ENCODE measurements around the gene PTRHD1.

PTRHD1 gene

DNA sequence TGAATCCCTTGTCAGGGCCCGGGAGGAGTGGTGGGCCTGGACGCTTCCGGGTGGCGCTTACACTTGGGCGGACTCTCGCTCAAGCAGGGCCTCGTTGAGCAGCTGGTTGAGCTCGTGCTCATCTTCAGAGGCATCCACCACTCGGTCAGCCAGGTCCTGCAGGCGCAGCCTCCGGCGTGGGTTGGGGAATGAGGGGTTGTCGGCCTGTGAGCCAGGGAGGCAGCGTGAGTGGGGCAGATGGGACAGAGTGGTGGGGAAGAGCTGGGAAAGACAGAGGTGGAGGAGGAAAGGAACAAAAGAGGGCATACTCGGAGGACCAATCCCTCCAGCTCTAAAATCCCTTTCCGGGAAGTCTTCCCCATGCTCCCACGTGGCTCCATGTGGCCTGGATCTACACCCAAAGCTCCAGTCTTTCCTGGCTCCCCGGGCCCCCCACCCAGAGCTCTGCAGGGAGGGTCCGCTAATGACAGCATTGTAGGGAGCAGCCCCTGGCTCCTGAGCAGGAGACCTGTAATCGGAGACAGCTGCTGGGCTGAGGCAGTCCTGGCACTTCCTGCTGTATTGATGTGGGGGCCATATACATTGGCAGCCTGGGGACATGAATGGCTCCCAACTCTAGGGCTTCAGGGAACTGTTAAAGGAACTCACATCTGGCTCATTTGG lies 41.7 kb upstream of the PTRHD1 start:
- peaks cover 20% of the 10 kb centered on the region for H3K36me3 ChIP-seq
- H3K4me1 ChIP-seq = no peaks in the 10 kb centered on the region
- no peak for DNase-seq
- H3K27me3 ChIP-seq = no peaks in the 10 kb centered on the region
- H3K9me3 ChIP-seq = no peaks in the 10 kb centered on the region
- TF ChIP-seq, protein P1, sequence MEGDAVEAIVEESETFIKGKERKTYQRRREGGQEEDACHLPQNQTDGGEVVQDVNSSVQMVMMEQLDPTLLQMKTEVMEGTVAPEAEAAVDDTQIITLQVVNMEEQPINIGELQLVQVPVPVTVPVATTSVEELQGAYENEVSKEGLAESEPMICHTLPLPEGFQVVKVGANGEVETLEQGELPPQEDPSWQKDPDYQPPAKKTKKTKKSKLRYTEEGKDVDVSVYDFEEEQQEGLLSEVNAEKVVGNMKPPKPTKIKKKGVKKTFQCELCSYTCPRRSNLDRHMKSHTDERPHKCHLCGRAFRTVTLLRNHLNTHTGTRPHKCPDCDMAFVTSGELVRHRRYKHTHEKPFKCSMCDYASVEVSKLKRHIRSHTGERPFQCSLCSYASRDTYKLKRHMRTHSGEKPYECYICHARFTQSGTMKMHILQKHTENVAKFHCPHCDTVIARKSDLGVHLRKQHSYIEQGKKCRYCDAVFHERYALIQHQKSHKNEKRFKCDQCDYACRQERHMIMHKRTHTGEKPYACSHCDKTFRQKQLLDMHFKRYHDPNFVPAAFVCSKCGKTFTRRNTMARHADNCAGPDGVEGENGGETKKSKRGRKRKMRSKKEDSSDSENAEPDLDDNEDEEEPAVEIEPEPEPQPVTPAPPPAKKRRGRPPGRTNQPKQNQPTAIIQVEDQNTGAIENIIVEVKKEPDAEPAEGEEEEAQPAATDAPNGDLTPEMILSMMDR (IDR thresholded peaks at IDR 0.05; ENCODE audit: low read depth, low read length) = no peak
- no peak overlapping the region for H3K4me3 ChIP-seq (ENCODE audit: low read depth, low read length)

DNA sequence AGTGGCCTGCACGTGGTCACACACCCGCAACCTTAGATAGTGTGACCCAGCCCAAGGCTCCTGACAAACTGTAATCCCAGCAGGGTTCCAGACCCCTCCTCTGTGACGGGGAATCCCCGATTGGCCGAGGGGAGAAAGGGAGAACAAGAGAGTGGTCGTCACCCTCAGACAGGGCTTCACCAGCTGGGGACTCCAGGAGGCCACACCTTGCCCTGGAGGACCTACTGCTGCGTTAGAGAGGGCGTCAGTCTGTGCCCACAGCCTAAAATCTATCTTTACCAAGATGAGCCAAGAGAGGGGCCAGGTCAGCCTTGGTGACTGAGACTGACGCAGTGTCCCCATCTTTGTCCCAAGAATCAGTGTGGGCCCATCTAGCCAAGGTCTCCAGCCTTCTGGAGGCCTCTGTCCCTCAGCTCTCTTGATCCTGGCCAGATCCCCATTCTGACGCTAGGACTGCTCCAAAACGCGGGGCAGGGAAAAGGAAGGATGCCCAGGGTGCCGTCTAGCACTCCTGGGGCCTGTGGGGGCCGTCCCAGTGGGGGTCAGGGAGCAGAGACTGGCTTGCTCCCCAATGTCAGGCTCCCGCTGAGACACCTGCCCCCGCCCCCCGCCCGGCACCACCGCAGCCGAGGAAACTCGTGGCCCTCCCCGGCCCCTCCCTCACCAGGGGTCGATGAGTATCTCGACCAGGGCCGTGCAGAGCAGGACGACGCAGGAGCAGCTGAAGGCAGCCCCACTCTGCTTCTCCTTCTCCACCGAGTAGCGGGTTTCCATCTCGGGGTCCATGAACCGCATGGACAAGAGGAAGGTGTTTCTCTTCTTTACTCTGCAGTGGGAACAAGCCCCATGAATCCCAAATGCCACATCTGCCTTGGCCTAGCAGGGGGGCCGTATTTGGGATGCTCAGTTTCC lies 40.9 kb upstream of the PTRHD1 start:
- H3K9me3 ChIP-seq = no peaks in the 10 kb centered on the region
- H3K4me3 ChIP-seq (ENCODE audit: low read depth, low read length) = no peak overlapping the region
- no peak for DNase-seq
- no peaks in the 10 kb centered on the region for H3K4me1 ChIP-seq
- H3K36me3 ChIP-seq = peaks cover 15% of the 10 kb centered on the region
- TF ChIP-seq, protein P1 (IDR thresholded peaks at IDR 0.05; ENCODE audit: low read depth, low read length) = no peak
- no peaks in the 10 kb centered on the region for H3K27me3 ChIP-seq

DNA sequence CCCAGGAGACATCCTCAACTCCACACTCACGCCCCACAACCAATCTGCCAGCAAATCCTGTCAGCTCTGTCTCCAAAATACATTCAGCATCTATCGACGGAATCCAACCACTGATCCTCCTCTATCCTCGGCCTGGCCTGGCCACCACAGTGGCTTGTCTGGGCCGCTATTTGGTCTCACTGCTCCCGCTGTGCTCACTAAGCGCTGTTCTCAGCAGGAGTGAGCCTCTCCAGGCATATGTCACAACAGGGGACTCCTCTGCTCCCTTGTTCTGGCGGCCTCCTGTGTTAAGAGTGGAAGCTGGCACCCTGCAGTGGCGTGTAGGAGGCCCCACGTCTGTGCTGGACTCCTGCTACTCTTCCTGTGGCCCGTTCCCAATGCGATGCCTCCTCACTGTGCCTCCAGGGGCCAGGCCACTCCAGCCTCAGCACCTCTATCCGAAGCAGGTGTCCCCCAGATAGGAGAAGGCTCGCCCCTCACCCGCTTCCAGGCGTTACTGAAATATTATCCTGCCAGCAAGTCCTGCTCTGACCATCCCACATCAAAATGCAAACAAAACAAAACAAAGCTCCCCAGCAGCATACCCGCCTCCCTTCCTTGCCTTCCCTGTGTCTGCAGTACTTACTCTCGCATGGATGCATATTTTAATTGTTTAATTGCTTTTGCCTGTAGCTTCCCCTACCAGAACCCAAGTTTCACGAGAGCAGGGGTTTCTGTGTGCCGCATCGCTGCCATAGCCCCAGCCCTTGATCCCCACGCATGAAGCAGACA lies 39.9 kb upstream of the PTRHD1 start:
- Histone ChIP-seq H3K4me3 (ENCODE audit: low read depth, low read length) (no peak overlapping the region), H3K9me3 (no peaks in the 10 kb centered on the region), H3K36me3 (peaks cover 15% of the 10 kb centered on the region), H3K27me3 (no peaks in the 10 kb centered on the region), H3K4me1 (no peaks in the 10 kb centered on the region)
- TF ChIP-seq, protein P1 (IDR thresholded peaks at IDR 0.05; ENCODE audit: low read depth, low read length) = no peak
- DNase-seq = no peak

DNA sequence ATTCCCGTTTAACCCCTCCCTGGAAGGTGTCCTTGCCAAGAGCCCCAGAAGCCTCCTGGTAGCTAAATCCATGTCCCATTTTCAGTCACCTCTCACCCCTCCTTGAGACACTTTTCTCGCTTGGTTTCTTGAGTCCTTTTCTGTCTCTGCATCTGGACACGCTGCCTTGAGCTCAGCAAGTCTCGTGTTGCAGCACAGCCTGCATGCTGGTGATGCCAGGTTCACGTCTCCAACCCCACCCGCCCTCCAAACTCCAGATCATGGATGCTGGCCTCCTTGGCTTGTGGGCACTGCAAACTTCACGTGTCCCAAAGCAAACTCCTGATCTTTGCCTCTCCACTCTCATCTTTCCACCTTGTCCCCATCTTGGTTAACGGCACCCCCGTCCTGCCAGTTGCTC lies 39.3 kb upstream of the PTRHD1 start:
- H3K4me3 ChIP-seq (ENCODE audit: low read depth, low read length) = no peak overlapping the region
- peaks cover 14% of the 10 kb centered on the region for H3K36me3 ChIP-seq

DNA sequence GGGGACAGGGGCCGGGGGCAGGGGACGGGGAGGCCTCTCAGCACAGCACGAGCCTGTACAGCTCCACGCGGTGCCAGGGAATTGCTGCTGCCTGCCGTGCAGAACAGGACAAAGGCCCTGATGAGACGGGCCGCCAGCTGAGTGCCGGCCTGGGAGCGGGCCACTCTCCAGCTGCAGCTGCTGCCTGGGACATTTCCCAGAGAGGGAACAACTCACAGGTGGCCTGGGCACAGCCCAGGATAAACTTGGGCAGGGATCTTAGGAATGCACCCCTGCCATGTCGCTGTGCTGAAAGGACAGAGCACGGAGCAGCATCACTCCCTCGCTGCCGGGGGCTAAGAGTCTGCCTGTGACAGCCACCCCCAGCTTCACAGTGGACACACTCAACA lies 38.9 kb upstream of the PTRHD1 start:
- peaks cover 13% of the 10 kb centered on the region for H3K36me3 ChIP-seq
- TF ChIP-seq, protein P1 (IDR thresholded peaks at IDR 0.05; ENCODE audit: low read depth, low read length) = no peak
- H3K4me1 ChIP-seq = no peaks in the 10 kb centered on the region
- no peaks in the 10 kb centered on the region for H3K27me3 ChIP-seq
- H3K4me3 ChIP-seq (ENCODE audit: low read depth, low read length) = no peak overlapping the region
- no peaks in the 10 kb centered on the region for H3K9me3 ChIP-seq
- no peak for DNase-seq

More for the DNA sequence above, 39.3 kb upstream of the PTRHD1 start:
- TF ChIP-seq, protein P1 (IDR thresholded peaks at IDR 0.05; ENCODE audit: low read depth, low read length) = no peak
- Histone ChIP-seq H3K4me1 (no peaks in the 10 kb centered on the region), H3K27me3 (no peaks in the 10 kb centered on the region), H3K9me3 (no peaks in the 10 kb centered on the region)
- DNase-seq = no peak
